NCI-H2227 treated with DMSO at 0.1 percent for 48 hours (cell line): ENCODE measurements around the gene SMCO2.
"Not testable (repeated sequence)": the region's sequence is repeated elsewhere in the genome, so short reads cannot be mapped to it uniquely, and the experiment has no call there.

Experiments used
- DNase-seq: peaks from one replicate; lab custom pipeline; 2025; lab: John Stamatoyannopoulos, UW

The SMCO2 gene

GRCh38 chr12:27527512-27527911, 81.0 kb downstream of the SMCO2 start:
- DNase-seq = no peak

GRCh38 chr12:27528788-27529187, 82.3 kb downstream of the SMCO2 start:
- no peak for DNase-seq

DNA sequence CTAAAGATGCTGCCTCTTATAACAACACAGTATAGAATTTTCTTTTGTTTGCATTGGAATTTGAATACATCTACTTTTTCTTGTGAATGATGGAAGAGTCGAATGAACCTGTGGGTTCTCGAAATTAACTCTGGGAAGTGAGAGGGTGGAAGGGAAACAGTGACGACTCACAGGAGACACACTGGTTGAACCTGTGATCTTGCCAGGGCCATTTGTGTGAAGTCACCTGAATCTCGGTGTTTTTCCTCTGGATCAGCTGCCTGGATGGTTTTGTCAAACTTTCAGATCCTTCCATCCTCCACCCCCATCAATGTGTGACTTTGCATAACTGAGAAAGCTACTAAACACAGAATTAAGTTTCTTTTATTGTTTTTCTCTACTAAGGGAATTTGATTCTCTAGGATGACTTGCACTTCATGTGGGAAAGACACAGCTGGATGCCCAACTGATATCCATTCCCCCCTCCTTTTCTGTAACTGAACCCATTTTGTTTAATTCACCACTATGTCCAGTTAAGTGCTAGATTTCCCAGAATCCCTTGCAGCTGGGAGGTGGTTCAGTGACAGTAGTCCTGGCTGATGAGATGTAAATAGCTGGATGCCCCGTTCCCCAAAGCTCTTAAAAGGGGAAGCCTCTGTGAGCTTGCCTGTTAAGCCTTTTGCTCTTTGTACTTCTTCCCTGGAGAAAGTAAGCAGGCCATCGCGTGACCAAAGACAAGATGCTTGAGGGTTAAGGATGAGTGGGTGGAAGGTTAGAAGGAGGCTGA, 83.8 kb downstream of the SMCO2 start:
- no peak for DNase-seq

DNA sequence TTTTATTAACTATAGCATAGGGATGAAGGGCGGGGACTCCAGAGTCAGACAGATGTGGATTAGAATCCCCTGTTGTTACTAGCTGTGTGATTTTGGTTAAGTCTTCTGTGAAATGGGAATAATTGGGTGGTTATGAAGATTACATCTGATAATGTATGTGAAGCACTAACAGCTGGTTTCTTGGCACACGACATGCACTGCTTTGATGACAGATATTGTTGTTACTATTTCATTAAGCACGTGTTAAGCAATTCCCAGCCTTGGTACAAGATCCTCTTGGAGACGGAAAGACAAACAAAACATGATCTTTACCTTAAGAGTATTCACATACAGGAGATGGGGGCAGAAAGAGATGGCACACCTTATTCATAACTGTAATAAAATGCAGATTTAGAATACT, 85.4 kb downstream of the SMCO2 start:
- DNase-seq = no peak

DNA sequence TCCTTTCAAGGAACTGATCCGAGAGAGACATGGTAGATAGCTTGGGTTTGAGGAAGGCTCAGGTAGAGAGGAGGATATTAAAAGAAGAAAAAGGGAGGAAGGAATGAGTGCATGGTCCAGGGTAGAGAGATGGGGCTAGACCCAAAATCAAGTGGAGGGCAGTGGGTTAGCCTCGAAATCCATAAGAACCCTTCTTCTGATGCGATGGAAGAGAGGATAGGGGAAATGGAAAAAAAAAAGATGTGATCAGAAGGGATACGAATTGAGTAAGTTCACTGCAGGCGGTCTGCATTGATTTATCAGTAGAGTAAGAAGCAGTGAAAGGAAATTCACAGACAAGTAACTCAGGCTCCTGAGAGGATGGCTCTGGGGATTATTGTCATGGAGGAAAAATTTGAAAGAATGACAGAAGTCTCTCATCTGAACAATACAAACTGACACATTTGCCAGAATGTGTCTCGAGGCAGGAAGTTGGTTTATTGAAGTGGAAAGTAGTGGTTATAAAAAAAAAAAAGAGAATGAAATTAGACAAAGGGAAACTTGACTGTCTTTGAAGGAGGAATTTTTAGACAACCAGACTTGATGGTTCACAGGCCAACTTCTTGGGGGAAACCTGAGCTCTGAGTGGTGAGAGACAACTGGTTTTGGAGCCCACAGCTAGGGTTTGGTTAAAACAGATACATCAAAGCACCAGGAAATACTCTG, 87.7 kb downstream of the SMCO2 start:
- no peak for DNase-seq

GRCh38 chr12:27534765-27535161, 88.2 kb downstream of the SMCO2 start:
- no peak for DNase-seq

GRCh38 chr12:27535318-27535717, 88.8 kb downstream of the SMCO2 start:
- DNase-seq = no peak

GRCh38 chr12:27537855-27538675, 91.5 kb downstream of the SMCO2 start:
- no peak for DNase-seq

GRCh38 chr12:27539191-27539631, 92.7 kb downstream of the SMCO2 start:
- no peak for DNase-seq

DNA sequence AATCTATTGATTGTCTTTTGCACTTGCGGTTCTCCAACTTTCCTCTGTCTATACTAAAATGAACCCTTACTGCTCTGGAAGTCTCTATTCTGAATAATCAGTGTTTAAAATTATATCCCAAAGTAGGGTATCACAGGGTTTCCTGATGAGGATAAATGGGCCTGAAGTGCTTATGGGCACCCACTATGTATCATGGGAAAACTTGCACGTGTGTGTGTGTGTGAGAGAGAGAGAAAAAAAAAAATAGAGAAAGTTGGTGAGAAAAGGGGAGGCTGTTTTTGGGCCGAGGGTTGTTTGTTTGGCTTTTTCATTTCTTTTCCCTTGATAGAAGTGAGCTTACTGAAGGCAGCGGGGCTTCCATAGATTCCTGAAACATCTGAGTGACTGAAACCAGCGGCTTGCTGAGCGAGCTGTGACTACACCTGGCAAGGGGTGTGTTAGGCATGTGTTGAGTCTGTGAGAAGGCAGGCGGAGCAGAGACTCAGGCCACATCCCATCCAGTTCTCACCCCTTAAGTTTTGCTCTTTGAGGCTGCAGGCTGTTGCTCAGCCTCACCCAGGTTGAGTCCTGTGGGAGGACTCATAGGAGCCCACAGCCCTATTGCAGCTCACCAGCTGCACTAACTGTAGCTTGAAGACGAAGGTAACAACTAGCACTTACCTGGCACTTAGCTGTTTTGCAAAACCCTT, 94.6 kb downstream of the SMCO2 start:
- no peak for DNase-seq

GRCh38 chr12:27542628-27543027, 96.1 kb downstream of the SMCO2 start:
- DNase-seq = no peak

DNA sequence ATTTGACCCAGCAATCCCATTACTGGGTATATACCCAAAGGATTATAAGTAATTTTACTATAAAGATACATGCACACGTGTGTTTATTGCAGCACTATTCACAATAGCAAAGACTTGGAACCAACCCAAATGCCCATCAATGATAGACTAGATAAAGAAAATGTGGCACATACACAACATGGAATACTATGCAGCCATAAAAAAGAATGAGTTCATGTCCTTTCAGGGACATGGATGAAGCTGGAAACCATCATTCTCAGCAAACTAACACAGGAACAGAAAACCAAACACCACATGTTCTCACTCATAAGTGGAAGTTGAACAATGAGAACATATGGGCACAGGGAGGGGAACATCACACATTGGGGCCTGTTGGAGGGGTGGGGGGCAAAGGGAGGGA, 98.3 kb downstream of the SMCO2 start:
- not testable (repeated sequence) for DNase-seq

GRCh38 chr12:27545665-27546064, 99.1 kb downstream of the SMCO2 start:
- DNase-seq = no peak

DNA sequence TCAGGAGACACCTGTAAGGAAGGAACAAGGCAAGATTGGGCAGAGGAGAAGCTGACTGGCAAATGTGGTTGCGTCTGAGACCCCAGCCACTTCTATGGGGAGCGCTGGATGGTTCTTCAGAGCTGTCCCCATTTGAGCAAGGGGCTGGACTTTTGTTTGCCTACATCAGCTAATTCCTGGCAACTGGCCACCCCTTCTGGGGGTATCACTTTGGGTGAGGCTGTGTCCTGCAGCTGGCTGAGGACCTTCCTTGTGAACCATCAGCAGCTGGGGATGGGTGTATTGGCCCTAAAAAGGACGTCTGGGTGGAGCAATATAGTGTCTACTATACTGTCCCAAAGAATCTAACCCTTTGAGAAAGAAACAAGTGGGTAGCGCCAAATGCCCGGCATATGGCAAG, 101.1 kb downstream of the SMCO2 start:
- DNase-seq = no peak

DNA sequence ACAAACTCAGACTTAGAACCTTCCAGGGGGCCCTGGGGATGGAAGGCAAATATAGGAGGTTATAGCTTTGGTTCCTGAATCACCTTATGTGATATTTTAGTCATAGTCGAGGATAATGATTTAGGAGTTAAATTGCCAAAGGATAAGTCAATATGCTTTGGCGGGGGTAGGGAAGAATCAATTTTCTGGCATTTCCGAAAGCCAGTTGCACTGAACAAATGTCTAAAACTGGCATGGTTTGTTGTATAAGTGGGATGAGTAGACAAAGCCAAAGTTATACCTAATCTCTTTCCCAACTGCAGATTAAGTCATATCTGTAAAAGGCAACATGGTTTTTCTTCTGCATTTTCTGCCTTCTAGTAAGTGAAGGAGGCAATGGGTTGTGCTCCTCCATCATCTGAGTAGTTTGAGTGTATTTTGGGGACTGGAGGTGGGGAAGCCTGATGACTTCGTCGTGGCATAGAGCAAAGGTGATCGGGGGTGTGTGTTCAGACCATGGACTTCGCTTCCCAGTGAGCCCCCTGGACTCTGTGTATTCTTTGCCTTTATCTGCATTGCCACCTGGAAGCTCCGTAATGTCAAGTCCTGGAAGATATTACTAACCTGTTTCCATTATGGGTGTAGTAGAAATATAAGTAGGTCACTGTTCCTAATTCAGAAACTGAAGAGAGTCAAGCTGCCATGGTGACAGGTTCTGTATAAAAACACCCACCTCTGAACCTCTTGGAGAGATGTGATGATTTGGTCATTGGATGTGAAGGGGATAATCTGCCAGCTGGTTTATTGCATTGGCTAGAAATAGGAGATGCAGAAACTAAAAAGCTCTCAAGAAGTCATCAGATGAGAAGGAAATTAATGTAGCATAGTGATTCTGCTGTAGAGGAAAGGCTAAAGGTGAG, 102.0 kb downstream of the SMCO2 start:
- no peak for DNase-seq

GRCh38 chr12:27549236-27549800, 102.8 kb downstream of the SMCO2 start:
- no peak for DNase-seq

- no peak for DNase-seq
These were observed 103.5 kb downstream of the SMCO2 start for GRCh38 chr12:27549801-27550652.

DNA sequence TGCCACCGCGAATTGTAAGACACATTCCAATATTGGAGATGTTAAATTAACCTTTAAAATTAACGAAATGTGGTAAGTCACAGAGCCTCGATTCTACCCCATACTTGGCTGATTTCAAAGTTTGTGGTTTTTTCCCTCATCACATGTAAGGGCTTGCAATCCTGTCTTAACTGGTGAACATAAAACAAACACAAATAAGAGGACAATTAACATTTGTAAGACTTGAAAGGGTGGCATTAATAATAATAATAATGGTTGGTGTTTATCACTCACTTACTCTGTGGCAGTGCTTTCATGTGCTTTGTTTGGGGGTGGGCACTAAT, 104.1 kb downstream of the SMCO2 start:
- no peak for DNase-seq

GRCh38 chr12:27551172-27551840, 104.8 kb downstream of the SMCO2 start:
- DNase-seq = no peak
